ENCODE data around the gene WNT5B. TPM values are rescaled to one million over a fixed set of nuclear protein-coding genes. Genes with fewer than 3 reads are reported as not detected.

WNT5B gene
- total RNA-seq, 1 experiment from 2014 or later = 33.1 TPM

GRCh38 chr12:1651946-1652345, 22.9 kb downstream of the WNT5B start:
- Histone ChIP-seq H3K4me1 (replicated peaks; ENCODE audit: insufficient read depth) (no peaks in the 10 kb centered on the region), H3K4me2 (no peak overlapping the region), H3K9me3 (ENCODE audit: insufficient read depth, low read depth) (no peaks in the 10 kb centered on the region), H3K9me2 (ENCODE audit: insufficient read depth) (no peaks in the 10 kb centered on the region), H3K79me2 (ENCODE audit: low read depth) (no peaks in the 10 kb centered on the region), H3K27ac (no peak overlapping the region), H3K27me3 (ENCODE audit: insufficient read depth, low read depth) (no peaks in the 10 kb centered on the region), H4K20me1 (ENCODE audit: insufficient read depth) (no peaks in the 10 kb centered on the region), H3K36me3 (ENCODE audit: low read depth) (no peaks in the 10 kb centered on the region), H3F3A (ENCODE audit: insufficient read depth, low read depth) (peaks cover 5% of the 10 kb centered on the region; the same call in 1 of the 2 replicates), H3K4me3 (no peak overlapping the region), H2AFZ (no peak overlapping the region)
- TF ChIP-seq CTCF (conservative IDR thresholded peaks at IDR 0.05) (no peak), EZH2 (IDR thresholded peaks at IDR 0.05; ENCODE audit: low read depth) (no peak)
- no TSS peak for BruUV-seq (replicated peaks)
- intact Hi-C loops (cut with micrococcal nuclease; ENCODE audit: unreplicated experiment) = loop anchor here (1.0 kb wide), 2 partner anchors 139 to 288 kb away; no protein-coding TSS in a partner anchor
- CTCF ChIA-PET = interaction anchor here (2.8 kb wide), 1 partner anchor 139 kb away, joined by 32 read pairs; no protein-coding TSS in a partner anchor
- DNase-seq = no peak
- POLR2A ChIA-PET (ENCODE audit: unreplicated experiment) = no interaction called here

GRCh38 chr12:1655225-1655788, 26.3 kb downstream of the WNT5B start:
- H3K9me2 ChIP-seq (ENCODE audit: insufficient read depth) = no peaks in the 10 kb centered on the region
- no peaks in the 10 kb centered on the region for H3K27me3 ChIP-seq (ENCODE audit: insufficient read depth, low read depth)
- peaks cover 22% of the 10 kb centered on the region for H3F3A ChIP-seq (ENCODE audit: insufficient read depth, low read depth)
- ChIA-PET CTCF (interaction anchor here (0.9 to 1.2 kb wide), 2 partner anchors 134 to 285 kb away, joined by 3 to 5 read pairs; no protein-coding TSS in a partner anchor), POLR2A (ENCODE audit: unreplicated experiment) (interaction anchor here (1.1 kb wide), 1 partner anchor 16 kb away, joined by 6 read pairs; no protein-coding TSS in a partner anchor)
- H3K4me1 ChIP-seq (replicated peaks; ENCODE audit: insufficient read depth) = peaks cover 6% of the 10 kb centered on the region
- H3K9me3 ChIP-seq (ENCODE audit: insufficient read depth, low read depth) = no peaks in the 10 kb centered on the region
- H2AFZ ChIP-seq = no peak overlapping the region
- no peaks in the 10 kb centered on the region for H3K79me2 ChIP-seq (ENCODE audit: low read depth)
- no TSS peak for BruUV-seq (replicated peaks)
- H3K27ac ChIP-seq = no peak overlapping the region
- intact Hi-C loops (cut with micrococcal nuclease; ENCODE audit: unreplicated experiment) = no loop called here
- H3K4me3 ChIP-seq = no peak overlapping the region
- no peak overlapping the region for H3K4me2 ChIP-seq
- DNase-seq = no peak
- TF ChIP-seq CTCF (conservative IDR thresholded peaks at IDR 0.05) (no peak), EZH2 (IDR thresholded peaks at IDR 0.05; ENCODE audit: low read depth) (no peak)
- no peaks in the 10 kb centered on the region for H3K36me3 ChIP-seq (ENCODE audit: low read depth)
- no peaks in the 10 kb centered on the region for H4K20me1 ChIP-seq (ENCODE audit: insufficient read depth)

GRCh38 chr12:1656902-1657301, 27.9 kb downstream of the WNT5B start:
- POLR2A ChIA-PET (ENCODE audit: unreplicated experiment) = interaction anchor here (0.6 to 0.7 kb wide), 2 partner anchors 32 to 42 kb away, joined by 3 to 6 read pairs; no protein-coding TSS in a partner anchor
- H3K79me2 ChIP-seq (ENCODE audit: low read depth) = no peaks in the 10 kb centered on the region
- peaks cover 16% of the 10 kb centered on the region for H3K4me1 ChIP-seq (replicated peaks; ENCODE audit: insufficient read depth)
- H3K27me3 ChIP-seq (ENCODE audit: insufficient read depth, low read depth) = no peaks in the 10 kb centered on the region
- no peak overlapping the region for H3K4me3 ChIP-seq
- no peaks in the 10 kb centered on the region for H3K36me3 ChIP-seq (ENCODE audit: low read depth)
- intact Hi-C loops (cut with micrococcal nuclease; ENCODE audit: unreplicated experiment) = no loop called here
- BruUV-seq (replicated peaks) = no TSS peak
- no peak overlapping the region for H3K4me2 ChIP-seq
- CTCF ChIA-PET = no interaction called here
- no peaks in the 10 kb centered on the region for H3K9me3 ChIP-seq (ENCODE audit: insufficient read depth, low read depth)
- H3K27ac ChIP-seq = no peak overlapping the region
- DNase-seq = no peak
- no peak for TF ChIP-seq CTCF (conservative IDR thresholded peaks at IDR 0.05)
- no peak for TF ChIP-seq EZH2 (IDR thresholded peaks at IDR 0.05; ENCODE audit: low read depth)
- no peaks in the 10 kb centered on the region for H3K9me2 ChIP-seq (ENCODE audit: insufficient read depth)
- H2AFZ ChIP-seq = no peak overlapping the region
- H4K20me1 ChIP-seq (ENCODE audit: insufficient read depth) = no peaks in the 10 kb centered on the region
- H3F3A ChIP-seq (ENCODE audit: insufficient read depth, low read depth) = peaks cover 30% of the 10 kb centered on the region
